ENCODE data around the gene TMEM212.
"Not testable (repeated sequence)": the region's sequence is repeated elsewhere in the genome, so short reads cannot be mapped to it uniquely, and the experiment has no call there.

The TMEM212 gene

GRCh38 chr3:171813278-171813896, 29.8 kb upstream of the TMEM212 start:
- DNase-seq (ENCODE audit: low spot score) = no peak

GRCh38 chr3:171813897-171814460, 29.2 kb upstream of the TMEM212 start:
- DNase-seq (ENCODE audit: low spot score) = no peak

- not testable (repeated sequence) for DNase-seq (ENCODE audit: low spot score)
Observed at GRCh38 chr3:171814662-171815061, 28.5 kb upstream of the TMEM212 start.

- no peak for DNase-seq (ENCODE audit: low spot score)
Observed at GRCh38 chr3:171815973-171816595, 27.1 kb upstream of the TMEM212 start.

- no peak for DNase-seq (ENCODE audit: low spot score)
Observed at GRCh38 chr3:171817074-171817800, 25.9 kb upstream of the TMEM212 start.

GRCh38 chr3:171821044-171821443, 22.1 kb upstream of the TMEM212 start:
- no peak for DNase-seq (ENCODE audit: low spot score)

GRCh38 chr3:171821778-171822358, 21.3 kb upstream of the TMEM212 start:
- DNase-seq (ENCODE audit: low spot score) = no peak

GRCh38 chr3:171822431-171823106, 20.6 kb upstream of the TMEM212 start:
- DNase-seq (ENCODE audit: low spot score) = no peak

- DNase-seq (ENCODE audit: low spot score) = no peak
Observed at GRCh38 chr3:171824116-171824515, 19.0 kb upstream of the TMEM212 start.

GRCh38 chr3:171824824-171825221, 18.3 kb upstream of the TMEM212 start:
- no peak for DNase-seq (ENCODE audit: low spot score)

- DNase-seq (ENCODE audit: low spot score) = no peak
Observed at GRCh38 chr3:171825222-171825828, 17.8 kb upstream of the TMEM212 start.

GRCh38 chr3:171827385-171827784, 15.8 kb upstream of the TMEM212 start:
- no peak for DNase-seq (ENCODE audit: low spot score)

- DNase-seq (ENCODE audit: low spot score) = no peak
Observed at GRCh38 chr3:171827836-171828458, 15.2 kb upstream of the TMEM212 start.

- DNase-seq (ENCODE audit: low spot score) = no peak
Observed at GRCh38 chr3:171828902-171829770, 14.0 kb upstream of the TMEM212 start.

- DNase-seq (ENCODE audit: low spot score) = no peak
Observed at GRCh38 chr3:171829841-171830517, 13.2 kb upstream of the TMEM212 start.

GRCh38 chr3:171830518-171830875, 12.7 kb upstream of the TMEM212 start:
- DNase-seq (ENCODE audit: low spot score) = no peak

GRCh38 chr3:171831936-171832335, 11.2 kb upstream of the TMEM212 start:
- DNase-seq (ENCODE audit: low spot score) = no peak

- no peak for DNase-seq (ENCODE audit: low spot score)
Observed at GRCh38 chr3:171832989-171833388, 10.2 kb upstream of the TMEM212 start.

- DNase-seq (ENCODE audit: low spot score) = no peak
Observed at GRCh38 chr3:171833789-171834460, 9.2 kb upstream of the TMEM212 start.

Measured in CD4-positive, alpha-beta T cell treated with Interleukin-6 at 100 ng/mL for 8 hours (primary cell).